LNCaP clone FGC (cell line): Measurements from ENCODE around the gene FGGY.
"Not testable (repeated sequence)": the region's sequence is repeated elsewhere in the genome, so short reads cannot be mapped to it uniquely, and the experiment has no call there.

Experiments
- DNase-seq: peaks from one replicate; pipeline ENCODE4 v3.0.0-alpha.2; 2011; ENCODE audit warnings: low read depth
- H3K4me3 ChIP-seq: 2 replicates; pipeline ENCODE4 v1.5.1; 2011; ENCODE audit warnings: mild to moderate bottlenecking, low read depth, low read length, control low read depth
- CTCF ChIP-seq: IDR thresholded peaks from 2 replicates; pipeline ENCODE4 v1.5.1; 2012; ENCODE audit warnings: mild to moderate bottlenecking; ENCODE audit not compliant: control insufficient read depth, insufficient read depth; ENCODE audit errors: extremely low read depth

FGGY gene

GRCh38 chr1:59556398-59556797 lies 259.5 kb downstream of the FGGY start:
- no peak for TF ChIP-seq CTCF
- H3K4me3 ChIP-seq: no peak overlapping the region
- DNase-seq: no peak

DNA sequence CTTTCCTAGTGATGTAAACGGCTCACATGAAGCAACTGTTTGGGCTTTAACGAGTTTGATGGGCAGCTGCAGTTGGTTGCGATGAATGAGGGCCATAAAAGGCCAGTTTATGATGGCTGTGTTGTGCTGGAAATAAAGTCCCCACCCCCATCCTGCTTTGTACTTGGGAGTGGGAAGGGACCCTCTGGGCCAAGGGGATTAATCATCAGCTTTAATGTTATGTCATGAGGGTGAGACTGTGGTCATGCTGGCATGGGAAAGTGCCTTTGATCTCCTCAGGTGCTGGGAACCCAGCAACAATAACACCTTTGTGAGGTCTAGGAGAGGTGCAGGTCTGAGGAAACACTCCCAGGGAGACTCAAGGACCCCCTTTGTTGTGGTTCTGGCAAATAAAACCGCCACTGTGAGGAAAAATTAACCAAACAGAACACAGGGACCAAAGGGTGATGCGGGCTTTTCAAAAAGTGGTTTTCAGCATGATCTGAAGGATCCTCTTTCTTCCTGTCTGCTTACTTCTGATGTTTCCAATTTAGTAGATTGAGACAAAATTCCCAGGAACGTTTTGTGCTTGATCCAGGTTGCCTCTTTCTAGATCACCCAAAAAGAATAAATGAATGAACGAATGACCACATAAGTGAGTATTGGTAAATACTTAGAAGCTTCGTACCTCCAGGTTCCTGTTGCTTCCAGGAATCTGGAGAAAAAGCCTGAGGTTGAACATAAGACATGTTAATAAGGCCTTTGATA lies 260.1 kb downstream of the FGGY start:
- no peak for TF ChIP-seq CTCF
- no peak overlapping the region for H3K4me3 ChIP-seq
- DNase-seq: no peak

DNA sequence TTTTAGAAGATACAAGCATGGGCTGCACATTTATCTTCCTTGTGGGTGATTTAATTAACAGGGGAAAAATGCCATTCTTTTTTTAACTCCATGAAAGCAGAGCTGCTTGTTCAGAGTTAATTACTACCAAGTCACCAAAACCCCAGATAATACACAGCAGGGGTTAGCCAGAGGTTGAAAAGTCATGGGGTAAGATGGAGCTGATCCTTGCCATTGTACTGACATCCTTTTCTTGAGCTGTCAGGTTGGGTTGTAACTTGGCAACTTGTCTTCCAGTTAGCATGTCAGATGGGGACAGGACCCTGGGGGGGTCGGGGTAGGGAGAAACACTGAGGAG lies 260.6 kb downstream of the FGGY start:
- no peak overlapping the region for H3K4me3 ChIP-seq
- no peak for TF ChIP-seq CTCF
- DNase-seq: no peak

DNA sequence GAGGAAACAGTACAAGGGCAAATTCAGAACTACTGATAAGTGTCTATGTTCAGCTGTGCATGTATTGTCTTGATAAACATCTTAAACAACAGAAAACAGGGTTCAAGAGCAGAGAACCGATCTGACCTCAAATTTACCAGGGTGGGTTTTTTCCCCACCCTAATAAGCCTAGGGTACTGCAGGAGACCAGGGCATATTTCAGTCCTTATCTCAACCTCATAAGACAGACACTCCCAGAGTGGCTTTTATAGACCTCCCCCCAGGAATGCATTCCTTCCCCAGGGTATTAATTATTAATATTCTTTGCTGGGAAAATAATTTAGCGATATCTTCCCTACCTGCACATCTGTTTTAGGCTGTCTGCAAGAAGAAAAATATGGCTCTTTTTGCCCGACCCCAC lies 261.7 kb downstream of the FGGY start:
- H3K4me3 ChIP-seq, DNase-seq: not testable (repeated sequence)

- no peak for DNase-seq
- TF ChIP-seq CTCF: no peak
- no peak overlapping the region for H3K4me3 ChIP-seq
These were observed 264.0 kb downstream of the FGGY start for GRCh38 chr1:59560807-59561450.

GRCh38 chr1:59561796-59562195 lies 264.9 kb downstream of the FGGY start:
- TF ChIP-seq CTCF: no peak

DNA sequence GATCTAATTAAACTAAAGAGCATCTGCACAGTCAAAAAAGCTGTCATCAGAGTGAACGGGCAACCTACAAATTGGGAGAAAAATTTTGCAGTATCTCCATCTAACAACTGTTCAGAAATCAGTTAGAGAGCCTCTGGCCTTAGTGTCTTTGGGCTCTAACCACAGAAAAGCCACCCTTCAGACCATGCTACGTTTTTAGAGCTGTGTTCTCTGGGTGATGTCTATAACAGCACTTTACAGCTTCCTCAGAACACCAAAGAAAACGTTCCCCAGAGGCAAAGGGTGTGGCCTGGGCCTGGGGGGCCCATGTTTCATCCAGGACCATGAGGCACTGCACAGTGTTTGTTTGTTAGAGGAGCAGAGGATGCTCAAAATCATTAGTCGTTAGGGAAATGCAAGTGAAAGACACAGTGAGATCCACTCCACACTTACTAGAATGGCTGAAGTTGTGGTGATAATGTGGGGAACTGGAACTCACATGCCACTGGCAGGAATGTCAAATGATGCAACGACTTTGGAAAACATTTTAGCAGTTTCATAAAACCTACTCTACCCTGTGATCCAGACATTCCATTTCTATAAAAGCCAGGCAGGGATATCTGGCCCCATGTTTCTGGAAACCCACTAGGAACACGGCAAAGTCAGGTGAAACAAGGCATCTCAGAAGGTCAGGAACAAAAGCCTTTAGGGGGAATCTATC lies 267.4 kb downstream of the FGGY start:
- H3K4me3 ChIP-seq: no peak overlapping the region
- no peak for DNase-seq

More at GRCh38 chr1:59561796-59562195, 264.9 kb downstream of the FGGY start:
- no peak for DNase-seq
- H3K4me3 ChIP-seq: no peak overlapping the region

More for the DNA sequence above, 267.4 kb downstream of the FGGY start:
- TF ChIP-seq CTCF: no peak
